ENCODE results near the gene TBCCD1.
"Not testable (repeated sequence)": the region's sequence is repeated elsewhere in the genome, so short reads cannot be mapped to it uniquely, and the experiment has no call there.

TBCCD1 gene

DNA sequence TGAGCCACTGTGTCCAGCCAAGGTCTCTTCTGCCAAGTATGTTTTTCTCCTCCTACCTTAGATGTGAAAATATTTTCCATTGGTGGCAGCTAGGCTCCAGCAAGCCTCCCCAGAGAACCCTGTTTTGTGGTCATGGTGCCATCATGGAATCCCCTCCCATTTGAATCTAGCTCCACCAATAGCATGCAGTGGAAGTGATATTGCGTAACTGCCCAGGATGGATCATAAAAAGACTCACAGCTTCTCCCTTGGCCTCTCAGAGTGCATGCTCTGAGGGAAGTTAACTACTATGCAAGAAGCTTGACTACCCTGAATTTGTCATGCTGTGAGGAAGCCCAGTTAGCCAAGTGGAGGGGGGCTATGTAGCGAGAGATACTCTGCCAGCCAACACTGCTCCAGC lies 50.5 kb downstream of the TBCCD1 start:
- no peak for DNase-seq

DNA sequence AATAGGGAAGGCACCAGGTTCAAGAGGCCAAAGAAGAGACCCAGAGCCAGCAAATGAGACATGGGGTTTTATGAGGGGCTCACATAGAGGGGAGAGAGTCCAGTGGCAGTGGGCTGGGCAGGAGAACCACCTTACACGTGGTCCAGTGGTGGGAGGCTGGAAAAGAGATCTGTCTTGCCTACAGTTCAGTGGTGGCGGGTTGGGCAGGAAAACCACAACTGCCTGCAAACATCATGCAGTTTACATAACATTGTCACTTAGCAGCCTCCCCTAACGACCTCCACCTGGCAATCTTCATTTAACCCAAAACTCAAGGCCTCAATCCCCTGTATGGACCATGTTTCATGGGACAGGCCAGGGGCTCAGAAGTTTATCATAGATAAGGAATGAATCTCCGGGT lies 52.0 kb downstream of the TBCCD1 start:
- no peak for DNase-seq

GRCh38 chr3:186514296-186515002 lies 52.7 kb downstream of the TBCCD1 start:
- no peak for DNase-seq

GRCh38 chr3:186513386-186513785 lies 53.8 kb downstream of the TBCCD1 start:
- DNase-seq: no peak

DNA sequence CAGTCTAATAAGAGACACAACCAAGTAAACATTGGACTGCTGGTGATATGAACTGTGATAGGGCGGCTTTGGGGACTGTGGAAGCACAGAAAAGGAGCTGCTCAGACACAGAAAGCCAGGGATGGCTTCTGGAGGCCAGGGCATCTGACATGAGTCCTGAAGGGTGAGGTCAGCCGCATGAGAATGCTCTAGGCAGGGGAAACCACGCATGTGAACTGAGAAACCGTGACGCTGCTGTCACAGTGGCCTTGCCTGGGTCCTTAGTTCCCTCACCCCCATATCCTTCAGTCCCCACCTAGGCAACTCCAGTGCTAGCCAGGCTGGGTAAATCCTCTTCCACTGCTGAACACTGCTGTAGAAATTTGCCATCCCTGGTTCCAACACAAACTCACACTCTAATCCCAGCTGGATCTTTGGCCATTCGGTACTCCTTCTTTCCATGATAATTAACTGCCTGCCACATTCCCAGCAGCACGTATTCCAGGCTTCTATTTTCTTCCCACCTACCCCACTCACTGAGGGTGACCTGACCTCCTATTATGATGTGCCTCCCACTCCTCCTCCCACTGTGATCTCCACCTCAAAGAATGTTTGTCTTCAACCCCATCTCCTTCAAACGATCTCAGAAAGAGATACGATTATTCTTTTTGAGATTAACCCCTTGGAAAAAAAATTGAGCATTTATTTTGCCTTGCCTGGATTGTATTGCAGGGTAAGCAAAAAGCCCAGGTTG lies 54.4 kb downstream of the TBCCD1 start:
- no peak for DNase-seq

- DNase-seq: no peak
These were observed 55.4 kb downstream of the TBCCD1 start for GRCh38 chr3:186511702-186512101.

DNA sequence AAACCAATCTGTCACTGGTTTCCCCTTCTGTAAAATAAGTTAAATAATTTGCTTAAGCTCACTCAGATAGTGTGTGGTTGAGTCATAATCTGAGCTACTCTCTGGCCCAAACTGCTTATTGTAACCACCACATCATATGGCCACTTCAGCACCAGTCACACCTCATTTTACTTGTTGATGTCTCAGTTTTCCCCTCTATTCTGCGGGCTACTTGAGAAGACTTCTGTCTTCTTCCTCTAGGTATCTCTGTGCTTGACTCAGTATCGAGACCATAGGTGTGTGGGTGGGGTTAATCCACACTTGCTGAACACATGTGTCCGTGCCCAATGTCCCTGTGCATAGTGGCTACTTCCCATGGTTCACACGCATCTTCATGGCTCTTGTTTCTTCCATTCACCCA lies 55.9 kb downstream of the TBCCD1 start:
- DNase-seq: no peak

GRCh38 chr3:186510374-186511079 lies 56.6 kb downstream of the TBCCD1 start:
- no peak for DNase-seq

DNA sequence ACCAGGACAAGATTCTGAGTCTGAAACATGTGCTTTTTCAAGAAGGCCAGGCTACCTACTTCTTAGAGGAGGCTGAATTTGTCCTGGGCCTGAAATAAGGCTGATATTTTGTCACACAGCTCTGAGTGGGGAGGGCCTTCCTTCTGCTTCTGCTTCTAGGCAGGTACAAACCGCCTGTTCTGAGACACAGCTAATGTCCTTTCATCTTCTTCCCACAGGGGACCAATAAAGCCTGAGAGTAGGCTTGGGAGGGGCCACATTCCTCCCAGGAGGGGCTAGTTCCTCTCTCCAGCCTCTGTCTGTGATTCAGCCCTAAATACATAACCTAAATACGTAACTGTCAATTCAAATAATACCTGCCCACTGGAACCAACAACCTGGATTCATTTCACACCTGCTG lies 57.7 kb downstream of the TBCCD1 start:
- DNase-seq: no peak

GRCh38 chr3:186506857-186507256 lies 60.3 kb downstream of the TBCCD1 start:
- DNase-seq: no peak

DNA sequence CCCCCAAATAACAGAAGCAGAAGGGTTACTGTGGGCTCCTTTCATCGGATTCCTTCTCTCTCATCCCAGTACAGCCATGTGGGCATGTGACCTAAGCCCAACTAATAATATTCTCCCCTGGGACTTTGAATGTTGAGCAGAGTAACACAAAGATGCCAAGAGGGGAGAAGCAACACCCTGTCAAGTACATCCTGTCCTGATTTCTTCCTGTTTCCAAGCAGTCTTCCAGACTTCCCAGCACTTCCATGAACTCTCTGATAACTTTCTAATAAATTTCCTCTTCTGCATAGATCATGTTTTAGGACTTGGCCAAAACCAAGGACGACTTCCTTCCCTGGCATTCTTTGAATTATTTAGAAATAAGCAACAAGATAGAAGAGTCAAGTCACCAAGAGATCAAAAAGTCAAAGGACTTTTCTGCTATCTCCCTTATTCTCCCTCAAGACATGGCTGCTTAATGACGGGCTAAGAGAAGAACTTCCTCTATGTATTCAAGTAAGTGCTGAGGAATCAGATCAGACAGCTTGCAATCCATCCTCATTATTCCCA lies 60.9 kb downstream of the TBCCD1 start:
- no peak for DNase-seq

- no peak for DNase-seq
These were observed 64.0 kb downstream of the TBCCD1 start for GRCh38 chr3:186502966-186503712.

GRCh38 chr3:186502138-186502948 lies 64.8 kb downstream of the TBCCD1 start:
- no peak for DNase-seq

DNA sequence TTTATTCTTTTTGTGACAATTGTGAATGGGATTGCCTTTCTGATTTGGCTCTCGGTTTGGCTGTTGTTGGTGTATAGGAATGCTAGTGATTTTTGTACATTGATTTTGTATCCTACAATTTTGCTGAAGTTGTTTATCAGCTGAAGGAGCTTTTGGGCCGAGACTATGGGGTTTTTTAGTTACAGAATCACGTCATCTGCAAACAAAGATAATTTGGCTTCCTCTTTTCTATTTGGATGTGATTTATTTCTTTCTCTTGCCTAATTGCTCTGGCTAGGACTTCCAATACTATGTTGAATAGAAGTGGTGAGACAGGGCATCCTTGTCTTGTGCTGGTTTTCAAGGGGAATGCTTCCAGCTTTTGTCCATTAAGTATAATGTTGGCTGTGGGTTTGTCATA lies 67.2 kb downstream of the TBCCD1 start:
- not testable (repeated sequence) for DNase-seq

GRCh38 chr3:186498022-186498421 lies 69.1 kb downstream of the TBCCD1 start:
- not testable (repeated sequence) for DNase-seq

DNA sequence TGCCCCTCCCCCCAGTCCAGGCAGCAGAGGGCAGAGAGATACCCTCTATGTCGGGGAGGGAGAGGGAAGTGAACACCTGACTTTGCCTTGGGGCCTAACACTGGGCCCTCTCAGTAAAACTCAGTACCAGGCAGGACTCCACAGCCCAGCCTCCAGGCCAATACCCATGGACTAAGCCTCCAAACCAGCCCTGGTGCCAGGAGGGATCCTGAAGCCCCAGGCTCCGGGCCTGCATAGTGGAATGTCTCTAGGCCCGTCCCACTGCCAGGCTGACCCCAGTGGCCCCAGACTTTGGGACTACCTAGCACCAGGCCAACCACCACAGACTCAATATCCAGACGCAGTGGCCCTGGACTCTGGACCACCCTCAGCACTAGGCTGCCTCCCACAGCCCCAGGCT lies 69.5 kb downstream of the TBCCD1 start:
- DNase-seq: no peak

DNA sequence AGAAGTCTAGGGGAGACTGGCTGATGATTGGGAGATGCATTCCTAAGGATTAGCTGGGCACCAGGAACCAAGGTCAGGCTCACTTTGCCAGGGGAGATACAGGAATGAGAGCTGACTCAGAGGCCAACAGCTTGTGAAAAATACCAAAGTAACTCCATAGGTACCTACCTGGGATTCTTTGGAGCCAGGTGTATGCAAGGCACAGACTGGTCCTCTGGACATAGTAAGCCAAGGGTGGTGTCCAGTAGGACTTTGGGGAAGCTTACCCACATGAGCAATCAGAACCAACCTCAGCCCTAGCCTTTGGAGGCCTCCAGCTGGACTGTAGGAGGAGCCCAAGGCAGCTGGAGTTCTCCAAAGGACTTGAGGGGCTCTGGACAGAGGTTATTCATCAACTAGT lies 70.5 kb downstream of the TBCCD1 start:
- no peak for DNase-seq
